GM18951 (cell line): Measurements from ENCODE around the gene NCAM2.

Source experiments
- POLR2A ChIP-seq: IDR thresholded peaks from 4 replicates; pipeline ENCODE4 v1.6.1; 2011; ENCODE audit warnings: mild to moderate bottlenecking; ENCODE audit not compliant: insufficient read length, insufficient read depth; ENCODE audit errors: extremely low read depth
- in situ Hi-C: fragments of 300-500 bp; cut with MboI; formaldehyde crosslinking; loops from one replicate; pipeline ENCODE4 v1.12.0; 2022; ENCODE audit warnings: low sequenced_read_pairs, mixed read lengths, inconsistent platforms; ENCODE audit not compliant: unreplicated experiment

Gene NCAM2

DNA sequence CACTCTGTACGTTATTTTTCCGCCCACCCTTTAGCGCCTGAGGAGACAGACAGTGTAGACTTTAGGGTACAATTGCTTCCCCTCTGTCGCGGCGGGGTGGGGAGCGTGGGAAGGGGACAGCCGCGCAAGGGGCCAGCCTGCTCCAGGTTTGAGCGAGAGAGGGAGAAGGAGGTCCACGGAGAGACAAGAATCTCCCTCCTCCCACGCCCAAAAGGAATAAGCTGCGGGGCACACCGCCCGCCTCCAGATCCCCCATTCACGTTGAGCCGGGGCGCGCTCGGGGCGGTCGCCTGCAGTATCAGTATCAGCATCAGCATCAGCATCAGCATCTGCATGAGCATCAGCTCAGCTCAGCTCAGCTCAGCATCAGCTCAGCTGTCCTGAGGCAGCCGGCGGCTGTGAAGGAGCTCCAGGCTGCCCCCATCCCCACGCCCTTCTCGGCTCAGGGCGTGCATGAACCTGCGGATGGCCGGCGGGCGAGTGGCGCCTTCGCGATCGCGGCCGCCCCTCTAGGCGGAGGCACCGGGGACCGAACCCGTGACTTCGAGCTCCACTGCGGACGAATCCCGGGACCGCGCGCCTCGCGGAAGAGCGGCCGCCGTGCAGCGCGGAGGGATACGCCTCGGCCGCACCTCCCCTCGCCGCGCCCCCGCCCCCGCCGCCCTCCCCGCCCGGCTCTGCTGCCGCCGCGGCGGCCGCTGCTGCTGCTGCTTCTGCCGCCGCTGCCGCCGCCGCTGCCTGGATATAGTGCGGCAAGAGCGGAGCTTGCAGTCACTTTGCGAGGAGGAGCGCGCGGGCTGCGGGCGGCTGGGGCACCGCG, at the start of gene NCAM2:
TSS of gene NCAM2 (plus strand) at position 774 of the 820 bp plus-strand sequence.
- in situ Hi-C loops: no loop called here
- TF ChIP-seq POLR2A: no peak

DNA sequence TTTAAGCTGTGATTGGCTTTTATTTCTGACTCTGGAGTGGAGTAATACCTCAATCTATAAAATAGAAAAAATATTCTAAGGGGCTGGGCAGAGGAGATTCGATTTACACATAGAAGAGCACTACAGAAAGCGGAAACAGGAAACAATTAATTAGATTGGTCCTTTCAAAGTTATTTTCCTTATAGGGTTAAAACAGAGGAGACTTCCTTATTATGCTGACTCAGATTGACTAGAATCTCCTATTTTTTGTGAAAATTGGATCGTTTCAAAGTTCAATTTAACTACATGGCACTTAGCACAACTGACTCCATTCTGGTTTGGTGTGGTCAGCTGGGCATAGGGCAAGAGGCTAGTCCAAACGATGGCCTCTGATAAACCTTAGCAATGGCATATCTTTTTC, 48.3 kb upstream of the NCAM2 start:
- no peak for TF ChIP-seq POLR2A
- in situ Hi-C loops: no loop called here

DNA sequence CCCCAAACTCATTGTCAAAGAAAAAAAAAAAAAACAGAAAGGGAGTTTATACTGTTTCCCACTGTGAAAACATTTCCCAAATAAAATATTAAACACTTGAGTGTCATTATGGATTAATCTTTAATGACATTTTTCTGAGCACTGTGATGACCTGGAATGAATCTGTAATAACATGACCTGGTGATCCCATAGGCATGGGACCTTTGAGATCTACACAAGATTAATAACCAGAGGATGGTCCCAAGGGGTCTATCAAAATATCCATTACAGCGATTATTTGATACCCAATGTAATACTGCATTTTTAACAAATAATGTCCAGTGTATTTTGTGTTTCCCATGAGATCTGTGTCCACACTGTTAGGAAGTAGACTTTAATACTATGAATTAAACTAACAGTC, 32.4 kb upstream of the NCAM2 start:
- in situ Hi-C loops: no loop called here
- no peak for TF ChIP-seq POLR2A

DNA sequence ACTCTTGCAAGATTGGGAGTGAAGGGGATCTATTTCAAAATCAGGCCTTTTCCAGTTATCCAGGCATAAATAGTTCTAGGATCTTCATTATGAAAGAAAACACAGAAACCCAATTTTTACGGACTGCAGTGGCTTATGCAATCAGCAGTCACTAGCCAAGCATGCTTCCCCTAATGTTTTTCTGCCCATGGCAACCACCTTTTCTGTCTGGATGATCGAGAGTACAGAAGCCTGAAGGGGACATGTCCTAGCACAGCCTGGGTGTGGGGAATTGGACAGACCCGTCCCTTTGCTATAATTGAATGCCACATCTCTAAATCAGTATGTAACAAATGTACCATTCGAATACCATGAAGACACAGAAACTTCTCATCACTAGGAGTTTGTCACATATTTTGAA, 29.8 kb upstream of the NCAM2 start:
- no peak for TF ChIP-seq POLR2A
- in situ Hi-C loops: no loop called here

DNA sequence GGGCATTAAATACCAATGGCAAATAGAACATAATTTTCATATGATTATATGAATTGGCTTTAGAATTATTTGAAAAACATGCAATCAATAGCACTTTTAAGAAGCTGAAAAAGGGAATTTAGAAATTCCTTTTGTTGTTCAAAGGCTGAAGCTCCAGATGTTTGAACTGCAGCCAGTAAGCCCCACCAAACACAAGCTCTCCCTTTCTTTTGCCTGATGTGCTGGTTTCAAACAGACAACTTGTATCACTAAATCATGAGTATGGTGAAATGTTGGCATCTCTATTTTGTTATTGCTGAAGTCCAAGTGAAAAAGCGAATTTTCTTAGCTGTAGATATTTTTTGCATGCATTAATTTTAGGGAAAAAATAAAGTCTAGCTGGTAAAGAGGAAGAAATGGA, 27.5 kb upstream of the NCAM2 start:
- TF ChIP-seq POLR2A: no peak
- in situ Hi-C loops: no loop called here

DNA sequence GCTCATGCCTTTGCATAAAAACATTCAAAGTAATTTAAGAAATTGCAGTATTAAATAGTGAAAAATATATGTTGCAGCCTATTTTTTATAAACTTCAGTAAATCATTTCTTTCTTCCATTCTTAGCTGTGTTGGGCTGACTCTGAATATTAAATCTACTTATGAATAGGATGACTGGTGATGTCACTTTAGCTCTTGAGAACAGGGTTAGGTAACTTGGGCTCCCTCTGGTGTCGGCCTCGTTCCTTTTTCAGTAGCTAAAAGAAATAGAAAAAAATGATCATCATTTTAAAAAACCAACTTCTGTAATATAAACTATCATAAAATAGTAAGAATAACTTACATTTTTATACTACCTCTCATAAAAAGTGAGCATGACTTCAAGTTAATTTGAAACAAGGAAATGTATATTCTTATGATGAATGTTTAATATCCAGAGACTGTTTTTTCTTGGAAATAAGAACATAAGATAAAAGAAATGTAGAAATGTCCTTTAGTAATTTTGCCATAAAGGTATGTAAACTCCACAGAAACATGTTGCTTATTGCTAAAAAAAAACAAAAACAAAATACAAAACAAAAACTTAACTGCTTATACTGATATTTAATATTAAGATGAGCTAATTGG, 26.8 kb upstream of the NCAM2 start:
- in situ Hi-C loops: no loop called here

DNA sequence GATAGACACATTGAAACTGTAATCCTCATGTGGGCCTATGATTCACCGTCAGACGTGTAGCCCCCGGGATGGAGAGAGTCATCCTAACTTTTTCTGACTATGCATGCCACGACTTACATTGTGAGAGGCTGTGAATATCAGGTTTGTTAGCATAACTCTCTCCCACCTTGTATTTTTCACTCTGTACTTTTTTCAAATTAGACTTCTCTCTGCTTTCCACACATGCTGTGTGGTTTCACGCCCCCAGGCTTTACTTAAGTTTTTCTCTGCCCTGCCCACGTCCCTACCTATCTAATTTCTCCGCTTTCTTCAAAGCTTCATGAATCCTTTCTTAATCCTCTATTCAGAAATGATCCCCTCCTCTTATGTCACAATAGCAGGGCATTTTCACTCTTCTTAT, 3.4 kb upstream of the NCAM2 start:
- in situ Hi-C loops: no loop called here
- no peak for TF ChIP-seq POLR2A

More for the DNA sequence above, 26.8 kb upstream of the NCAM2 start:
- TF ChIP-seq POLR2A: no peak

DNA sequence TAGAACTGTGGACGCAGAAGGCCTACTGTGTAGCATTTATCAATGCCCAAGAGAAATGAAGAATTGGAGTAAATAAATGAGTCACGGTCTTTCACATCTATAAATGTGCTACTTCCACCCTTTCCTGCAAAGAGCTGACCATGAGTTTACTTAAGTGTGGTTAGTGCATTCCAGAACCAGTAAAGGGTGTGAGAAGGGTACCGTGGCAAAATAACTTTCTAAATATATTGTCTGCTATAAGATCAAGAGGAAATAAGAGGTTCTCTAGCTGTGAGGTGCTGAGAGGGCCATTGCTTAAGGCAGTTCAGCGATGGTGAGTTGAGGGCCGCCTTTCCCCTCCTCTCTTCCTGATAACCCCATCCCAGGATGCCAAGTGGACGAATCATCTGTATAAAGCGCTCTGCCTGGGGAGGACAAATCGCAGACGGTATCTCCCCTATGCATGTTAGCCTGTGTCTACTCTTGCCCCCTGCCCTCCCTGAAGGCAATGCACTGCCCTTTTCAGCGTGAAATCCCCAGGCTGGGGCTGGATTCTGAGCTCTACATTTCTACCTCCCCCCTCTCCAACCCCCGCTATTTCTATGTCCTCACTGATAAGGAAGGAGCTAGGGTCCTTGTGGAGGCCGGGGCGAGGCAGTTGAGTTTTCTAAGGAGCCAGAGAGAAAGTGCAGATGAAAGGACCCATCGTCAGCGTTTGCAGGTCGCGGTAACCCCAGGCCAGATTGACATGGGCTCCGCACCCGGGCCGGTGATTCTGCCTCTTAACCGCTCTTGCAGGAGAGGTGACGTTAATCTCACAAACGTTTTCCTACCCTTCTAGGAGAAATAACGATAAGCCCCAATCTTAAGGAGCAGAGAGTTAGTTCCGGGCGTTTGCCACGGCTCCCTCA, 1.5 kb upstream of the NCAM2 start:
- in situ Hi-C loops: no loop called here
- TF ChIP-seq POLR2A: no peak

DNA sequence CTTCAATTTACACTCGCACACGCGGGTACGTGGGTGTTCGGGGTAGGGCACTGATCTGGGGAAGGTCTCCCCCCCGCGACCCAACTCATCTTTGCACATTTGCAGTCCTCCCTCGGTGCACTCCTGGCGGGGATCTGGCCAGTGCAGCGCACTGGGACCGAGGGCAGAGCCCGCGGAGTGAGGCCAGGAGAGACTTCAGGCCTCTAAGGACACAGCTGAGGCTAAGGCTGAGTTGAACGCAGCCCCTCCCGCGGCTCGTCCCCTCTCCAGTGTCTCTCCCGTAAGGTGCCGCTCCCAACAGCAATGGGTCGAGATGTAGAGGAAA, 936 bp upstream of the NCAM2 start:
- TF ChIP-seq POLR2A: no peak
- in situ Hi-C loops: no loop called here

DNA sequence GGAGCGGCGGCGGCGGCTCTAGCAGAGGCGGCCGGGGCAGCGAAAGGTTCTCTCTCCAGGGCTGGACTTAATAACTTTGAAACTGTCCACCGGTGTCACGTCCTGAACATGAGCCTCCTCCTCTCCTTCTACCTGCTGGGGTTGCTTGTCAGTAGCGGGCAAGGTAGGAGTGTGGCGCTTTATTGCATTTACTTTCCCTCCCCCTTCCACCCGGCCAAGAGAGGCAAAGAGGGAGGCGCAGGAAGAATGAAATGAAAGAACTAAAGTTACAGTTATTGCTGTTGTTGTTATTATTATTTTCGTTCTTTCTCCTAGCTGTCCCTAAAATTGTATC, 214 bp downstream of the NCAM2 start:
- in situ Hi-C loops: no loop called here
- TF ChIP-seq POLR2A: no peak

DNA sequence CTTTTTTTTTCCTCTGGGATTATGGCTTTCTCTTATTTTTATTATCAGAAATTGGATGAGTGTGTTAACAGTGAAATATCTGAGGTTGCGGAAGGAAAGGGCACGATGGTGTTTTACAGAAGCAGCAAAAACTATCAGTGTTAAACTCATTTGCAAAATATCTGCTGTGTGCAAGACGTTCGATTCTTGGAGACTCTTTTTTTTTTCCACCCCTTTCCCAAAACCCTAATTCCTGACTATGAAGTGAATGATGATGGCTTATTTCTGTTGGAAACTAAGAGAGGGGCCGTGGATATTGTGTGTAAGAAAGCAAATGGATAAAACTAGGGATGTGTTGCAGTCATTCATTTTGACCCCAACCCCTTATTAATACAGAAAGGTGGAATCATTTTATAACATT, 677 bp downstream of the NCAM2 start:
- TF ChIP-seq POLR2A: no peak
- in situ Hi-C loops: no loop called here

DNA sequence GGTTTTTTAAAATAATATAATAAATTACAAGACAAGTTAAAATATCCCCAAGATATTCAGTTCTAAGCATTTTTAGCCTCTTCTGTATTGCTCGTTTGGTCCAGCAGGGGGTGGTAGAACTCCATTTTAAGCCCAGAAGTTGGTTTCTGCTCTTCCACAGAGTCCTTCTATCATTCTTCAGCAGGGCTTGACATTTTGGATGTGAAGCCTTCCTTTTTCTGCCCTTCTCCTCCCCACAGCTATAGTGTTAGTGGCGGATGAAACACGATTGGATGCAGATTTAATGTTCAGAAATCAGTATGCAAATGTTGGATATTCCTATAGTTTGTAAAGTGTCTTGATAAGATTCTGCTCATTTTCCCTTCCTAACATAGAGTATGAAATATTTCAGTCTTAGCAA, 1.4 kb downstream of the NCAM2 start:
- in situ Hi-C loops: no loop called here

DNA sequence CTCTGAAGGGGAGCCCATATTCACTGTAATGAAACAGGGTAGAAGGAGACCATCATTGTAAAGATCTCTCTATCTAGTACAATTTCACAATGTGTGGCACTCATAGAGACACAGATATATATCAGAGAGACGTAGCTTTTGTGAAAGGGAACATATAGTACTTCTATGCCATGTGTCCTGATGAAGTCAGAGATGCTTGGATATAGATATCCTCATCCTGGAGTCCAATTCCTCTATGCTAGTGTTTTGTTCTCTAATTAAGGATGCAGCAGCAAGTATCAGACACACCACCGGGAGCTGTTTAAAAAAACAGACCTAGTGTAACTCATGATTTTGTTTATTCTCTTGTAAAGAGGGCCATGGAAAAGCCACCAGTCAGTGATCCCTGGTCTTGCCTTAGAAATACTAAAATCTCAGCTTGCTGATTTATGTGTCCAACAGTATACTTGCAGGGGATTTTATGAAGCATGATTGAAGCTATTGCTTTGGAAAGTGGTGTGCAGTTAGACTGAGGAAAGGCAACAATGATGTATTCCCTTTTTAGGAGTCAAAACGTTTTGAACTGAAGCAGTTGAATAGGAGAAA, 2.5 kb downstream of the NCAM2 start:
- in situ Hi-C loops: no loop called here
- no peak for TF ChIP-seq POLR2A

More for the DNA sequence above, 1.4 kb downstream of the NCAM2 start:
- TF ChIP-seq POLR2A: no peak
